ENCODE results near the gene SLC2A6.

- TF ChIP-seq, protein P1, sequence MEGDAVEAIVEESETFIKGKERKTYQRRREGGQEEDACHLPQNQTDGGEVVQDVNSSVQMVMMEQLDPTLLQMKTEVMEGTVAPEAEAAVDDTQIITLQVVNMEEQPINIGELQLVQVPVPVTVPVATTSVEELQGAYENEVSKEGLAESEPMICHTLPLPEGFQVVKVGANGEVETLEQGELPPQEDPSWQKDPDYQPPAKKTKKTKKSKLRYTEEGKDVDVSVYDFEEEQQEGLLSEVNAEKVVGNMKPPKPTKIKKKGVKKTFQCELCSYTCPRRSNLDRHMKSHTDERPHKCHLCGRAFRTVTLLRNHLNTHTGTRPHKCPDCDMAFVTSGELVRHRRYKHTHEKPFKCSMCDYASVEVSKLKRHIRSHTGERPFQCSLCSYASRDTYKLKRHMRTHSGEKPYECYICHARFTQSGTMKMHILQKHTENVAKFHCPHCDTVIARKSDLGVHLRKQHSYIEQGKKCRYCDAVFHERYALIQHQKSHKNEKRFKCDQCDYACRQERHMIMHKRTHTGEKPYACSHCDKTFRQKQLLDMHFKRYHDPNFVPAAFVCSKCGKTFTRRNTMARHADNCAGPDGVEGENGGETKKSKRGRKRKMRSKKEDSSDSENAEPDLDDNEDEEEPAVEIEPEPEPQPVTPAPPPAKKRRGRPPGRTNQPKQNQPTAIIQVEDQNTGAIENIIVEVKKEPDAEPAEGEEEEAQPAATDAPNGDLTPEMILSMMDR (IDR thresholded peaks at IDR 0.05; ENCODE audit: low read length): no peak
- TF ChIP-seq EZH2 (optimal IDR thresholded peaks at IDR 0.05; ENCODE audit: low read depth, low read length): no peak
Observed at GRCh38 chr9:133475292-133476012, 3.4 kb downstream of the SLC2A6 start.

All from MM.1S (cell line).